ENCODE results near the gene KPNA3. TPM values are rescaled to one million over a fixed set of nuclear protein-coding genes. Genes with fewer than 3 reads are reported as not detected.

Gene KPNA3
- total RNA-seq, 2 experiments from 2014 or later = 59.1 to 60.6 TPM

- TF ChIP-seq, protein P1, sequence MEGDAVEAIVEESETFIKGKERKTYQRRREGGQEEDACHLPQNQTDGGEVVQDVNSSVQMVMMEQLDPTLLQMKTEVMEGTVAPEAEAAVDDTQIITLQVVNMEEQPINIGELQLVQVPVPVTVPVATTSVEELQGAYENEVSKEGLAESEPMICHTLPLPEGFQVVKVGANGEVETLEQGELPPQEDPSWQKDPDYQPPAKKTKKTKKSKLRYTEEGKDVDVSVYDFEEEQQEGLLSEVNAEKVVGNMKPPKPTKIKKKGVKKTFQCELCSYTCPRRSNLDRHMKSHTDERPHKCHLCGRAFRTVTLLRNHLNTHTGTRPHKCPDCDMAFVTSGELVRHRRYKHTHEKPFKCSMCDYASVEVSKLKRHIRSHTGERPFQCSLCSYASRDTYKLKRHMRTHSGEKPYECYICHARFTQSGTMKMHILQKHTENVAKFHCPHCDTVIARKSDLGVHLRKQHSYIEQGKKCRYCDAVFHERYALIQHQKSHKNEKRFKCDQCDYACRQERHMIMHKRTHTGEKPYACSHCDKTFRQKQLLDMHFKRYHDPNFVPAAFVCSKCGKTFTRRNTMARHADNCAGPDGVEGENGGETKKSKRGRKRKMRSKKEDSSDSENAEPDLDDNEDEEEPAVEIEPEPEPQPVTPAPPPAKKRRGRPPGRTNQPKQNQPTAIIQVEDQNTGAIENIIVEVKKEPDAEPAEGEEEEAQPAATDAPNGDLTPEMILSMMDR (IDR thresholded peaks at IDR 0.05) = no peak
- H3K4me3 Mint-ChIP-seq = no peak overlapping the region
- ChIA-PET POLR2A (no interaction called here), CTCF (no interaction called here)
- peaks cover 4% of the 10 kb centered on the region for H3K4me1 Mint-ChIP-seq (ENCODE audit: low read depth)
- H3K9me3 Mint-ChIP-seq = no peaks in the 10 kb centered on the region
- intact Hi-C loops (cut with micrococcal nuclease) = no loop called here
- H3K27ac Mint-ChIP-seq = no peak overlapping the region
- DNase-seq (no peak), ATAC-seq (no peak)
- H3K27me3 Mint-ChIP-seq = no peaks in the 10 kb centered on the region
- peaks cover 17% of the 10 kb centered on the region for H3K36me3 Mint-ChIP-seq (ENCODE audit: low read depth)
These were observed 46.4 kb downstream of the KPNA3 start for GRCh38 chr13:49746111-49746510.

GRCh38 chr13:49740870-49741269, 51.6 kb downstream of the KPNA3 start:
- Mint-ChIP-seq H3K4me3 (no peak overlapping the region), H3K4me1 (ENCODE audit: low read depth) (no peaks in the 10 kb centered on the region), H3K9me3 (no peaks in the 10 kb centered on the region), H3K27me3 (no peaks in the 10 kb centered on the region), H3K27ac (no peak overlapping the region), H3K36me3 (ENCODE audit: low read depth) (peaks cover 21% of the 10 kb centered on the region)
- ATAC-seq (no peak), DNase-seq (no peak)
- TF ChIP-seq, protein P1 (IDR thresholded peaks at IDR 0.05) = no peak
- ChIA-PET POLR2A (no interaction called here), CTCF (interaction anchor here (0.7 kb wide), 1 partner anchor 1585 kb away, joined by 3 read pairs; no protein-coding TSS in a partner anchor)
- intact Hi-C loops (cut with micrococcal nuclease) = no loop called here

- Mint-ChIP-seq H3K27ac (no peak overlapping the region), H3K4me1 (ENCODE audit: low read depth) (no peaks in the 10 kb centered on the region), H3K4me3 (no peak overlapping the region), H3K9me3 (no peaks in the 10 kb centered on the region), H3K27me3 (no peaks in the 10 kb centered on the region), H3K36me3 (ENCODE audit: low read depth) (peaks cover 17% of the 10 kb centered on the region)
- DNase-seq (no peak), ATAC-seq (no peak)
- POLR2A ChIA-PET = interaction anchor here (1.0 kb wide), 1 partner anchor 50 kb away, joined by 3 read pairs; no protein-coding TSS in a partner anchor
- intact Hi-C loops (cut with micrococcal nuclease) = no loop called here
- CTCF ChIA-PET = no interaction called here
- TF ChIP-seq, protein P1 (IDR thresholded peaks at IDR 0.05) = no peak
These were observed 52.8 kb downstream of the KPNA3 start for GRCh38 chr13:49739498-49740187.

DNA sequence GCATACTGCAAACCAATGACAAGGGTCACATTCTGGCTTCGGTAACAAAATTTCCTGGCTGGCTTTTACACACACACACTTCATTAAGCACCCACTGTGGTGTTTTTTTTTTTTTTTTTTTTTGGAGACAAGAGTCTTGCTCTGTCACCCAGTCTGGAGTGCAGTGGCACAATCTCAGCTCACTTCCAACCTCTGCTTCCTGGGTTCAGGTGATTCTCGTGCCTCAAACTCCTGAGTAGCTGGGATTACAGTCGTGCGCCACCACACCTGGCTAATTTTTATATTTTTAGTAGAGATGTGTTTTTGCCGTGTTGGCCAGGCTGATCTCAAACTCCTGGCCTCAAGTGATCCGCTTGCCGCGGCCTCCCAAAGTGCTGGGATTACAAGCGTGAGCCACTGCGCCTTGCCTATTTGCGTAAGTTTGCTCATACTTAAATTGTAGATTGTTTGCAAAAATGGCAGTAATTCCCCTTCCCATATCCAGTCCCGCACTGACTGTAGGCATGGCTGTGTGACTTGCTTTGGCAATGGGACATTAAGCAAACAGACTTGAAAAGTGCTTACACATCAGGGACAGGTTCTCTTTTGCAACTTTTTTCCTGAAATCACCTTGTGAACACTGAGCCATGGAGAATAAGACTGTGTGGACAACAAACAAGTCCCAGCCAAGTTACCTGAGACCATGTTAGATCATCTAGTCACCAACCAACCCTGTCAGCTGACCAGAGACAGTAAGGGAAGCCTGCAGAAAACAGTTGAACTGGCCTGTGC, 59.1 kb downstream of the KPNA3 start:
- peaks cover 12% of the 10 kb centered on the region for H3K36me3 Mint-ChIP-seq (ENCODE audit: low read depth)
- CTCF ChIA-PET = interaction anchor here (1.0 kb wide), 1 partner anchor 22 kb away, joined by 3 read pairs; no protein-coding TSS in a partner anchor
- ATAC-seq (no peak), DNase-seq (no peak)
- intact Hi-C loops (cut with micrococcal nuclease) = no loop called here
- H3K27ac Mint-ChIP-seq = peak overlapping the region; percentile 39
- H3K4me1 Mint-ChIP-seq (ENCODE audit: low read depth) = no peaks in the 10 kb centered on the region
- POLR2A ChIA-PET = no interaction called here
- H3K27me3 Mint-ChIP-seq = no peaks in the 10 kb centered on the region
- TF ChIP-seq, protein P1 (IDR thresholded peaks at IDR 0.05) = no peak
- no peaks in the 10 kb centered on the region for H3K9me3 Mint-ChIP-seq
- no peak overlapping the region for H3K4me3 Mint-ChIP-seq

DNA sequence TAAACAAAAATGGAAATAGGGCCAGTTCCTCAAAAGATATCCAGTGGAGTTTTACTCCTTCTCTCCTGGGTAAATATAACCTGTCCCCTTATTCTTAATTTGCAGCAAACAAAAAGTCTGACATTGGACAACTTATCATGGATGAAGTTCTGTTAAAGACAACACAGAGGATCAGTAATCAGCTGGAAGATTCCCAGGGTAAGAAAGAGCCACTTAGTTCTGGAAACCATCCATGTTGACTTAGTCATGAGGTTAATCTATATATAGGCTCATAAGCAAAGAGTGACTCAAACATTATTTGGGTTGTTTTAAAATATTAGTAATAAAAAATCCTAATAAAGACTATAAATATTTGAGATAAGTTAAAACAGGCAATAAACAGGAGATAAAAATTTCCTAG, 60.7 kb downstream of the KPNA3 start:
- ATAC-seq (no peak), DNase-seq (no peak)
- Mint-ChIP-seq H3K27ac (no peak overlapping the region), H3K4me1 (ENCODE audit: low read depth) (no peaks in the 10 kb centered on the region), H3K27me3 (no peaks in the 10 kb centered on the region), H3K4me3 (no peak overlapping the region), H3K36me3 (ENCODE audit: low read depth) (peaks cover 24% of the 10 kb centered on the region), H3K9me3 (no peaks in the 10 kb centered on the region)
- ChIA-PET POLR2A (no interaction called here), CTCF (no interaction called here)
- intact Hi-C loops (cut with micrococcal nuclease) = no loop called here
- TF ChIP-seq, protein P1 (IDR thresholded peaks at IDR 0.05) = no peak
